Natural killer cell (primary cell): Measurements from ENCODE around the gene SSU72. TPM values are rescaled to one million over a fixed set of nuclear protein-coding genes. Genes with fewer than 3 reads are reported as not detected.
A peak's percentile ranks its signal among the peaks of the same experiment; 100 is the strongest.
"Not testable (repeated sequence)": the region's sequence is repeated elsewhere in the genome, so short reads cannot be mapped to it uniquely, and the experiment has no call there.

Source experiments
- ATAC-seq, 3 donors: fragments of 150-1000 bp in 2 of 3; fragments of 200-7000 bp in 1 of 3; cut with Tn5 transposase; 1 replicate in 1 of 3; 2 replicates in 2 of 3; pipeline ENCODE4 v1.10.0; 2021; ENCODE audit warnings: mild to moderate bottlenecking in 2 of 3, moderate library complexity in 2 of 3
- DNase-seq, 2 donors: peaks; one replicate each; pipeline versions ENCODE4 v3.0.0 to v3.0.0-alpha.2; 2013 to 2021; ENCODE audit warnings: mixed read lengths in 1 of 2
- H3K27ac ChIP-seq: one replicate; pipeline ENCODE4 v1.5.1; 2013; ENCODE audit warnings: mild to moderate bottlenecking, low read length
- H3K27me3 ChIP-seq: one replicate; pipeline ENCODE4 v1.6.1; 2013; ENCODE audit warnings: low read length; ENCODE audit not compliant: control insufficient read depth, insufficient read depth
- H3K36me3 ChIP-seq: one replicate; pipeline ENCODE4 v1.6.1; 2013; ENCODE audit warnings: low read length; ENCODE audit not compliant: control insufficient read depth, insufficient read depth
- H3K4me1 ChIP-seq: one replicate; pipeline ENCODE4 v1.6.1; 2013; ENCODE audit warnings: low read length; ENCODE audit not compliant: control insufficient read depth, insufficient read depth
- H3K4me3 ChIP-seq: one replicate; pipeline ENCODE4 v1.5.1; 2013; ENCODE audit warnings: low read length
- H3K9me3 ChIP-seq: one replicate; pipeline ENCODE4 v1.6.1; 2013; ENCODE audit warnings: low read length; ENCODE audit not compliant: control insufficient read depth, insufficient read depth
- H3K27ac Mint-ChIP-seq, 2 donors: one replicate each; pipeline ENCODE4 v1.8.0; 2022; ENCODE audit warnings: mild to moderate bottlenecking in 2 of 2, mixed read lengths in 2 of 2, moderate library complexity in 1 of 2
- H3K27me3 Mint-ChIP-seq, 2 donors: one replicate each; pipeline ENCODE4 v1.8.0; 2022; ENCODE audit warnings: low read depth in 2 of 2, mixed read lengths in 2 of 2
- H3K36me3 Mint-ChIP-seq: one replicate; pipeline ENCODE4 v1.8.0; 2022; ENCODE audit warnings: mixed read lengths
- H3K4me1 Mint-ChIP-seq, 2 donors: one replicate each; pipeline ENCODE4 v1.8.0; 2022; ENCODE audit warnings: mixed read lengths in 2 of 2
- H3K4me3 Mint-ChIP-seq: one replicate; pipeline ENCODE4 v1.8.0; 2022; ENCODE audit warnings: mild to moderate bottlenecking, moderate library complexity, mixed read lengths
- H3K9me3 Mint-ChIP-seq, 2 donors: one replicate each; pipeline ENCODE4 v1.8.0; 2022; ENCODE audit warnings: mixed read lengths in 2 of 2
- WGBS: methylation state at CpG from one replicate; pipeline ENCODE4 v1.1.7; 2013; ENCODE audit warnings: missing lambda C conversion rate; ENCODE audit not compliant: insufficient coverage; 5-methylcytosine and 5-hydroxymethylcytosine counted together
- intact Hi-C: fragments of 100-400 bp; cut with micrococcal nuclease; formaldehyde crosslinking; loops from one replicate; pipeline ENCODE4 v1.14.2; 2022
- total RNA-seq, 4 donors: library from RNA; stranded (reverse); fragments of 120-200 nt in 1 of 4; gene quantifications; one replicate each; pipeline versions ENCODE4 v1.2.3 to v1.2.4, GENCODE V29; 2013 to 2022
- TF ChIP-seq, protein P1 (sequence below): fragments of 200-600 bp; IDR thresholded peaks from one replicate; pipeline ENCODE4 v1.8.0; 2022; ENCODE audit warnings: antibody characterized with exemption

Gene SSU72
- total RNA-seq, 3 donors from 2014 or later (not counting 1 experiment from before 2014, with no cell fraction given): 87.5 to 107 (median 93.9) TPM

DNA sequence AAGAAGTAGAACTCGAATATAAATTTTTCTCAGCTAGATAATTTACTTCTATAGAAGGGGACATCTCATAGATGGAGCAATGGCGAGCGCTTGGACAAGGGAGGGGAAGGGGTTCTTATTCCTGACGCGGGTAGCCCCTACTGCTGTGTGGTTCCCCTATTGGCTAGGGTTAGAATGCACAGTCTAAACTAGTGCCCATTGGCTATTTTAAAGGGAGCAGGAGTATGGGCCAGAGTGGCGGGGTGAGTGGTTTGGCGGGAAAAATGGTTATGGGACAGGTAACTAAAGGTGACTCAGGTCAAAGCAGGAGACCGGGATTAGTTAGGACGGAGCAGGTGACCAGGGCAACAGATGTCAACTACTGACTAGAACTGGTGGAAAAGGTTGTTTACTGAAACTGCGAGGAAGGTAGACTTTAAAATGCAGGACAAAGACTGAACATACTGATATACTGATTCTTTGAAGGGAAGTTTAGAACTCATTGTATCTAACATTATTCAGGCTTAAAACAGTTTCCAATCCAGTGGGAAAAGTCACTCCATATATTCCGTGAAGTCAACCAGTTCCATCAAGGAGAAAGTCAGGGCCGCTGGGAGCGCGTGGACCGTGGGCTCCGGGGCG is 63.6 kb downstream of the SSU72 start:
- ATAC-seq (no peak), DNase-seq (peak in 1 of 2 donors; percentile 25)
- peaks cover 6 to 13% of the 10 kb centered on the region in 2 donors for H3K4me1 Mint-ChIP-seq
- no peaks in the 10 kb centered on the region for H3K27me3 ChIP-seq
- no peaks in the 10 kb centered on the region for H3K9me3 ChIP-seq
- peak overlapping the region; percentile 87 for H3K4me3 ChIP-seq
- no peaks in the 10 kb centered on the region for H3K36me3 Mint-ChIP-seq
- peak overlapping the region; percentile 87 to 92 for H3K27ac Mint-ChIP-seq
- peak overlapping the region; percentile 95 for H3K4me3 Mint-ChIP-seq
- H3K27ac ChIP-seq: peak overlapping the region; percentile 34
- WGBS: 15% methylated on average over 16 of the region's 17 CpGs
- no peaks in the 10 kb centered on the region for H3K27me3 Mint-ChIP-seq
- TF ChIP-seq, protein P1, sequence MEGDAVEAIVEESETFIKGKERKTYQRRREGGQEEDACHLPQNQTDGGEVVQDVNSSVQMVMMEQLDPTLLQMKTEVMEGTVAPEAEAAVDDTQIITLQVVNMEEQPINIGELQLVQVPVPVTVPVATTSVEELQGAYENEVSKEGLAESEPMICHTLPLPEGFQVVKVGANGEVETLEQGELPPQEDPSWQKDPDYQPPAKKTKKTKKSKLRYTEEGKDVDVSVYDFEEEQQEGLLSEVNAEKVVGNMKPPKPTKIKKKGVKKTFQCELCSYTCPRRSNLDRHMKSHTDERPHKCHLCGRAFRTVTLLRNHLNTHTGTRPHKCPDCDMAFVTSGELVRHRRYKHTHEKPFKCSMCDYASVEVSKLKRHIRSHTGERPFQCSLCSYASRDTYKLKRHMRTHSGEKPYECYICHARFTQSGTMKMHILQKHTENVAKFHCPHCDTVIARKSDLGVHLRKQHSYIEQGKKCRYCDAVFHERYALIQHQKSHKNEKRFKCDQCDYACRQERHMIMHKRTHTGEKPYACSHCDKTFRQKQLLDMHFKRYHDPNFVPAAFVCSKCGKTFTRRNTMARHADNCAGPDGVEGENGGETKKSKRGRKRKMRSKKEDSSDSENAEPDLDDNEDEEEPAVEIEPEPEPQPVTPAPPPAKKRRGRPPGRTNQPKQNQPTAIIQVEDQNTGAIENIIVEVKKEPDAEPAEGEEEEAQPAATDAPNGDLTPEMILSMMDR: no peak
- intact Hi-C loops: no loop called here
- no peaks in the 10 kb centered on the region for H3K9me3 Mint-ChIP-seq
- H3K4me1 ChIP-seq: peaks cover 13% of the 10 kb centered on the region
- no peaks in the 10 kb centered on the region for H3K36me3 ChIP-seq

- H3K27ac ChIP-seq, H3K27me3 Mint-ChIP-seq, intact Hi-C loops, H3K4me3 ChIP-seq, DNase-seq, H3K36me3 ChIP-seq, H3K27me3 ChIP-seq, H3K36me3 Mint-ChIP-seq, H3K9me3 Mint-ChIP-seq, H3K27ac Mint-ChIP-seq, H3K4me3 Mint-ChIP-seq, H3K9me3 ChIP-seq, ATAC-seq: not testable (repeated sequence)
- 69% methylated on average over 16 of the region's 21 CpGs for WGBS
- peaks cover 20 to 25% of the 10 kb centered on the region in 2 donors for H3K4me1 Mint-ChIP-seq
- H3K4me1 ChIP-seq: peaks cover 25% of the 10 kb centered on the region
These were observed 65.2 kb downstream of the SSU72 start for GRCh38 chr1:1509465-1509850.

DNA sequence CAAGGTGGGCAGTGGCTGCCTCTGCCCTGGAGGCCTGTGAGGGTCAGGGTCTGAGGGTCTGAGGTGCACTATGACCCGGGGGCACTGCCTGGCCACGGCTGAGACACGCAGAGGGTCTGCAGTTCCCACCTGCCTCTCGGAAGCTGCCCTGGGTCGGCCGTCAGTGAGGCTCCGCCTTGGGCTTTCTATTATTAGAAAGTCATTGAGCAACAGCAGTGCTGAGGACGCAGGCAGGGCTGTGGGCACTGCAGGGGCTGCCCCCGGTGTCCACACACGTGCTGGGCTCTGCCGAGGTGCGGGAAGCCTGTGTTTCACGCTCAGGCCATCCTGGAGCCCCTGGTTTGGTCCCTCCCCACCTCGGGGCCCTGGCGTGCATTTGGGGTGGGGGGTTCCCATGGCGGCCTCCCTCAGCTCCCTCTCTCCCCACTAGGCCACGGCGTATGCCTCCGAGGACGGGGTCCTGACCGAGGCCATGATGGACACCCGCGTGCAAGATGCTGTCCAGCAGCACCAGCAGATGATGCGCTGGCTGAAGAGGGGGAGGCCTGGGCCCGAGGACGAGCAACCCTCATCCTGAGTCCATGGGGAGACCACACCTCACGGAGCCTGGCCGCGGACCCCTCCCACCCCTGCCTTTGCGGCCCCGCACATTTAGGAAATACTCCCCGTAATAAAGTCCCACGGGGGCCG is 65.7 kb downstream of the SSU72 start:
- intact Hi-C loops, H3K36me3 ChIP-seq, H3K36me3 Mint-ChIP-seq, H3K27ac ChIP-seq, DNase-seq, H3K9me3 ChIP-seq, H3K4me3 Mint-ChIP-seq, H3K27me3 ChIP-seq, H3K9me3 Mint-ChIP-seq, H3K27ac Mint-ChIP-seq, H3K27me3 Mint-ChIP-seq, ATAC-seq, H3K4me3 ChIP-seq: not testable (repeated sequence)
- H3K4me1 Mint-ChIP-seq: peaks cover 20 to 24% of the 10 kb centered on the region in 2 donors
- WGBS: 83% methylated on average over 20 of the region's 34 CpGs
- H3K4me1 ChIP-seq: peaks cover 25% of the 10 kb centered on the region

DNA sequence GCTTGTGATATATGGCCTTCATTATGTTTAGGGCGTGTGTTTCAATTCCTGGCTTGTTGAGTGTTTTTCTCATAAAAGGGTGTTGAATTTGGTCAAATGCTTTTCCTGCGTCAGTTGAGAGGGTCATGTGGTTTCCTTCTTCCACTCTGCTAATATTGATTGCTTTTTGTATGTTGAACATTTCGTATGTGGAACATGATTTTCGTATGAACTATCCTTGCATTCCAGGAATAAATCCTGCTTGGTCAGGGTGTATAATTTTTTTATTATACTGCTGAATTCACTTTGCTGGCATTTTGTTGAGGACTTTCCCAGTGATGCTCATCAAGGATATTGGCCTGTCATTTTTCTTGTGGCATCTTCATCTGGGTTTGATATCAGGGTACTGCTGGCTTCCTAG is 67.4 kb downstream of the SSU72 start:
- no peaks in the 10 kb centered on the region for H3K36me3 ChIP-seq
- H3K4me1 Mint-ChIP-seq: peaks cover 20% of the 10 kb centered on the region in 2 donors
- intact Hi-C loops: no loop called here
- peak overlapping the region in 1 of 2 donors; percentile 95 for H3K27ac Mint-ChIP-seq
- H3K27ac ChIP-seq: no peak overlapping the region
- H3K27me3 Mint-ChIP-seq: no peaks in the 10 kb centered on the region
- H3K9me3 Mint-ChIP-seq: no peaks in the 10 kb centered on the region
- no peaks in the 10 kb centered on the region for H3K36me3 Mint-ChIP-seq
- peaks cover 19% of the 10 kb centered on the region for H3K4me1 ChIP-seq
- ATAC-seq (no peak), DNase-seq (no peak)
- TF ChIP-seq, protein P1: no peak
- no peaks in the 10 kb centered on the region for H3K9me3 ChIP-seq
- 83% methylated on average over 4 of the region's 4 CpGs for WGBS
- H3K27me3 ChIP-seq: no peaks in the 10 kb centered on the region
- no peak overlapping the region for H3K4me3 Mint-ChIP-seq
- H3K4me3 ChIP-seq: no peak overlapping the region

GRCh38 chr1:1505801-1506200 is 68.9 kb downstream of the SSU72 start:
- H3K27me3 Mint-ChIP-seq, DNase-seq, H3K27me3 ChIP-seq, H3K36me3 Mint-ChIP-seq, intact Hi-C loops, H3K9me3 ChIP-seq, H3K9me3 Mint-ChIP-seq, H3K36me3 ChIP-seq, H3K4me3 ChIP-seq, ATAC-seq: not testable (repeated sequence)
- Histone ChIP-seq H3K4me1 (peaks cover 14% of the 10 kb centered on the region), H3K27ac (peak overlapping the region; percentile 67)
- H3K27ac Mint-ChIP-seq: peak overlapping the region; percentile 93 to 95
- peak overlapping the region; percentile 91 for H3K4me3 Mint-ChIP-seq
- H3K4me1 Mint-ChIP-seq: peaks cover 14 to 15% of the 10 kb centered on the region in 2 donors
- 98% methylated on average over 5 of the region's 5 CpGs for WGBS

DNA sequence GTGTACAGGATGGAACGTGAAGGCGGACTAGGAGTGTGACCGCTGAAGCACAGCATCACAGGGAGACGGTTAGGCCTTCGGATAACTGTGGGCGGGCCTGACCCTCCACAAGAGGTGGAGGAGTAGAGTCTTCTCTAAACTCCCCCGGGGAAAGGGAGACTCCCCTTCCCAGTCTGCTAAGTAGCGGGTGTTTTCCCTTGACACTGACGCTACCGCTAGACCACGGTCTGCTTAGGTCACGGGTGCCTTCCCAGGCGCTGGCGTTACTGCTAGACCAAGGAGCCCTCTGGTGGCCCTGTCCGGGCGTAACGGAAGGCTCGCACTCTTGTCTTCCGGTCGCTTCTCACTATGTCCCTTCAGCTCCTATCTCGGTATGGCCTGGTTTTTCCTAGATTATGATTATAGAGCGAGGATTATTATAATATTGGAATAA is 69.3 kb downstream of the SSU72 start:
- H3K4me1 Mint-ChIP-seq: peaks cover 12 to 14% of the 10 kb centered on the region in 2 donors
- DNase-seq (peak in 1 of 2 donors; percentile 46), ATAC-seq (peak; percentile 72 to 81 (median 80))
- H3K4me3 Mint-ChIP-seq: peak overlapping the region; percentile 91
- no CpG with 5 or more reads among the region's 22 CpGs for WGBS
- H3K27me3 ChIP-seq, H3K9me3 ChIP-seq, H3K36me3 ChIP-seq, H3K9me3 Mint-ChIP-seq, H3K36me3 Mint-ChIP-seq, H3K27me3 Mint-ChIP-seq, intact Hi-C loops: not testable (repeated sequence)
- peak overlapping the region; percentile 93 to 95 for H3K27ac Mint-ChIP-seq
- Histone ChIP-seq H3K4me1 (peaks cover 13% of the 10 kb centered on the region), H3K27ac (peak overlapping the region; percentile 85), H3K4me3 (peak overlapping the region; percentile 22)
